Large intestine (tissue), 3 donors: ENCODE data around the gene SLC39A11. TPM values are rescaled to one million over a fixed set of nuclear protein-coding genes. Genes with fewer than 3 reads are reported as not detected.
A peak's percentile ranks its signal among the peaks of the same experiment; 100 is the strongest.
"Not testable (repeated sequence)": the region's sequence is repeated elsewhere in the genome, so short reads cannot be mapped to it uniquely, and the experiment has no call there.

ENCODE experiments used
- DNase-seq, 2 donors: peaks; one replicate each; pipeline versions ENCODE4 v3.0.0 to v3.0.0-alpha.2; 2013
- H3K27ac ChIP-seq: one replicate; pipeline ENCODE4 v1.5.1; 2013; ENCODE audit warnings: low read length
- H3K27me3 ChIP-seq: 2 replicates; pipeline ENCODE4 v1.6.1; 2013; ENCODE audit warnings: low read length; ENCODE audit not compliant: control insufficient read depth, insufficient read depth
- H3K36me3 ChIP-seq: 2 replicates; pipeline ENCODE4 v1.6.1; 2013; ENCODE audit warnings: low read length; ENCODE audit not compliant: control insufficient read depth, insufficient read depth
- H3K4me1 ChIP-seq: one replicate; pipeline ENCODE4 v1.6.1; 2013; ENCODE audit warnings: low read length; ENCODE audit not compliant: control insufficient read depth, insufficient read depth
- H3K4me3 ChIP-seq: one replicate; pipeline ENCODE4 v1.5.1; 2013; ENCODE audit warnings: low read length
- H3K9me3 ChIP-seq: one replicate; pipeline ENCODE4 v1.6.1; 2013; ENCODE audit warnings: mild to moderate bottlenecking, low read depth, low read length, moderate library complexity; ENCODE audit not compliant: control insufficient read depth
- WGBS: methylation state at CpG from one replicate; pipeline ENCODE4 v1.1.5; 2013; ENCODE audit warnings: low lambda C conversion rate; ENCODE audit not compliant: insufficient coverage; 5-methylcytosine and 5-hydroxymethylcytosine counted together
- polyA plus RNA-seq: library from polyadenylated mRNA; unstranded; fragments of 120-200 nt; gene quantifications from one replicate; pipeline ENCODE4 v1.2.1, GENCODE V29; 2013

SLC39A11 gene
- polyA plus RNA-seq, 1 donor = 46.2 TPM

GRCh38 chr17:72825218-72825617, 267.3 kb downstream of the SLC39A11 start:
- H3K9me3 ChIP-seq = peaks cover 13% of the 10 kb centered on the region
- no peak overlapping the region for H3K4me3 ChIP-seq
- H3K27me3 ChIP-seq = no peaks in the 10 kb centered on the region
- no peak for DNase-seq
- peaks cover 10% of the 10 kb centered on the region for H3K4me1 ChIP-seq
- WGBS = no CpG with 5 or more reads among the region's 1 CpG
- H3K36me3 ChIP-seq = no peaks in the 10 kb centered on the region
- H3K27ac ChIP-seq = no peak overlapping the region

GRCh38 chr17:72824267-72824666, 268.2 kb downstream of the SLC39A11 start:
- 97% methylated on average over 4 of the region's 4 CpGs for WGBS
- H3K4me3 ChIP-seq, H3K27me3 ChIP-seq, H3K27ac ChIP-seq, H3K36me3 ChIP-seq, H3K4me1 ChIP-seq, DNase-seq: not testable (repeated sequence)
- peaks cover 13% of the 10 kb centered on the region for H3K9me3 ChIP-seq

- Histone ChIP-seq H3K27me3 (no peaks in the 10 kb centered on the region), H3K9me3 (peaks cover 13% of the 10 kb centered on the region), H3K4me3 (no peak overlapping the region), H3K27ac (peak overlapping the region; percentile 27), H3K4me1 (peaks cover 10% of the 10 kb centered on the region), H3K36me3 (no peaks in the 10 kb centered on the region)
- WGBS = 29% methylated on average over 1 of the region's 5 CpGs
- peak; percentile 87 to 95 for DNase-seq
These were observed 270.0 kb downstream of the SLC39A11 start for GRCh38 chr17:72822358-72823023.

- H3K27me3 ChIP-seq = no peaks in the 10 kb centered on the region
- H3K36me3 ChIP-seq = peaks cover 2% of the 10 kb centered on the region
- no peaks in the 10 kb centered on the region for H3K9me3 ChIP-seq
- DNase-seq = no peak
- WGBS = 100% methylated on average over 1 of the region's 7 CpGs
- H3K4me3 ChIP-seq = no peak overlapping the region
- no peaks in the 10 kb centered on the region for H3K4me1 ChIP-seq
- no peak overlapping the region for H3K27ac ChIP-seq
These were observed 276.1 kb downstream of the SLC39A11 start for GRCh38 chr17:72816406-72816805.

- Histone ChIP-seq H3K9me3 (no peaks in the 10 kb centered on the region), H3K27me3 (no peaks in the 10 kb centered on the region), H3K36me3 (peaks cover 2% of the 10 kb centered on the region), H3K4me3 (no peak overlapping the region), H3K27ac (no peak overlapping the region), H3K4me1 (no peaks in the 10 kb centered on the region)
- no peak for DNase-seq
- no CpG with 5 or more reads among the region's 5 CpGs for WGBS
These were observed 279.0 kb downstream of the SLC39A11 start for GRCh38 chr17:72813481-72813880.

GRCh38 chr17:72812823-72813222, 279.7 kb downstream of the SLC39A11 start:
- Histone ChIP-seq H3K4me1 (no peaks in the 10 kb centered on the region), H3K36me3 (peaks cover 2% of the 10 kb centered on the region), H3K27me3 (no peaks in the 10 kb centered on the region), H3K27ac (no peak overlapping the region), H3K9me3 (no peaks in the 10 kb centered on the region), H3K4me3 (no peak overlapping the region)
- no peak for DNase-seq
- WGBS = no CpG with 5 or more reads among the region's 7 CpGs

- Histone ChIP-seq H3K27me3 (no peaks in the 10 kb centered on the region), H3K27ac (no peak overlapping the region), H3K9me3 (no peaks in the 10 kb centered on the region), H3K4me1 (no peaks in the 10 kb centered on the region), H3K36me3 (no peaks in the 10 kb centered on the region), H3K4me3 (no peak overlapping the region)
- 100% methylated on average over 1 of the region's 3 CpGs for WGBS
- no peak for DNase-seq
These were observed 280.4 kb downstream of the SLC39A11 start for GRCh38 chr17:72811976-72812687.

GRCh38 chr17:72810991-72811508, 281.4 kb downstream of the SLC39A11 start:
- WGBS = 100% methylated on average over 1 of the region's 1 CpG
- Histone ChIP-seq H3K36me3 (no peaks in the 10 kb centered on the region), H3K9me3 (no peaks in the 10 kb centered on the region), H3K4me3 (no peak overlapping the region), H3K27ac (no peak overlapping the region), H3K27me3 (no peaks in the 10 kb centered on the region), H3K4me1 (no peaks in the 10 kb centered on the region)
- no peak for DNase-seq

GRCh38 chr17:72806011-72806410, 286.5 kb downstream of the SLC39A11 start:
- WGBS = 75% methylated on average over 1 of the region's 5 CpGs
- no peak overlapping the region for H3K27ac ChIP-seq
- no peaks in the 10 kb centered on the region for H3K9me3 ChIP-seq
- no peak for DNase-seq
- H3K4me1 ChIP-seq = no peaks in the 10 kb centered on the region
- no peak overlapping the region for H3K4me3 ChIP-seq
- no peaks in the 10 kb centered on the region for H3K27me3 ChIP-seq
- no peaks in the 10 kb centered on the region for H3K36me3 ChIP-seq

- H3K4me1 ChIP-seq = no peaks in the 10 kb centered on the region
- no peaks in the 10 kb centered on the region for H3K27me3 ChIP-seq
- no peak overlapping the region for H3K27ac ChIP-seq
- WGBS = 100% methylated on average over 1 of the region's 9 CpGs
- H3K36me3 ChIP-seq = no peaks in the 10 kb centered on the region
- peaks cover 5% of the 10 kb centered on the region for H3K9me3 ChIP-seq
- no peak overlapping the region for H3K4me3 ChIP-seq
- DNase-seq = no peak
These were observed 287.4 kb downstream of the SLC39A11 start for GRCh38 chr17:72804949-72805707.
